Measurements from ENCODE around the gene NAT8L.

The NAT8L gene

DNA sequence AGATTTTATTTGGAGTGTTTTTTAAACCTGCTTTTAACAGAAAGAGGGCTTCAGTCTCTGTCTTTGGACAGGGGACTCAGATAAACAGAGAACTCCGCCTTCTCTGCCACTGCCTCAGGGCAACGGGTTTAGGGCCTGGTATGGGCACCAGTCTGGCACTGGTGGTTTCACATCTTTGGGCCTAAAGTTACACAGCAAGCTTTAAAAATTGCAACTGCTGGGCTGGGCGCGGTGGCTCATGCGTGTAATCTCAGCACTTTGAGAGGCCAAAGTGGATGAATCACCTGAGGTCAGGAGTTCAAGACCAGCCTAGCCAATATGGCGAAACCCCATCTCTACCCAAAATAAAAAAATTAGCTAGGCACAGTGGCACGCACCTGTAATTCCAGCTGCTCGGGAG is 10.3 kb upstream of the NAT8L start:
- WGBS, result 77% methylated on average over 8 of the region's 8 CpGs
- H3K9me3 ChIP-seq (ENCODE audit: control insufficient read depth, low read length), result peaks cover 6% of the 10 kb centered on the region

DNA sequence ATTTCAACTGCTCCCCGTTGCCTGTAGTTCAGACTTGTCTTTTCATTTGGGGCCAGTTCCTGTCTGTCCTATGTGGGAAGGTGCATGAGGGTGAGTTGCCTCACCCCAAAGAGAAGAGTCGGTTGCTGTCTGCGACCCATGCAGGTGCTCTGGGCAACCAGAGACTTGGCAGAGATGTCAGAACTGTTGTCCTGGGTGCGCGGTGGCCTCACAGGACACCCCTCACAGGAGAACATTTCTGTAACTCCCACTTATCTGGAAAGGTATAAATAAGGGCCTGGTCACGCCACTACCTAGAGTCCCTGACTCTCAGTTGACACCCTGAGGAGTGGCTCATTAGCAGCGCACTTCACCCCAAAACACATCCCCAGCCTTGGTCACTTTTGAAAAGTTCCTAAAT is 9.7 kb upstream of the NAT8L start:
- Histone ChIP-seq H2BK15ac (ENCODE audit: low read depth, poor library complexity, severe bottlenecking) (no peak overlapping the region), H2AK5ac (ENCODE audit: low read length, severe bottlenecking) (no peak overlapping the region), H4K8ac (ENCODE audit: low read length) (no peak overlapping the region), H3K9me3 (ENCODE audit: control insufficient read depth, low read length) (peaks cover 6% of the 10 kb centered on the region), H3K27me3 (ENCODE audit: control insufficient read depth in 1 of 2, insufficient read depth in 1 of 2, low read length in 2 of 2) (peaks cover 18 to 62% of the 10 kb centered on the region in 2 experiments), H3K18ac (ENCODE audit: low read depth in 1 of 2, low read length in 2 of 2) (no peak overlapping the region), H3K27ac (ENCODE audit: low read length, poor library complexity, severe bottlenecking) (no peak overlapping the region), H3K23ac (ENCODE audit: low read length in 2 of 2) (no peak overlapping the region), H3K4me1 (ENCODE audit: control insufficient read depth, insufficient read depth, low read depth, low read length) (peaks cover 6% of the 10 kb centered on the region), H2BK5ac (ENCODE audit: low read depth, low read length, poor library complexity, severe bottlenecking) (no peak overlapping the region), H3K9ac (ENCODE audit: low read length) (no peak overlapping the region), H3K4me2 (ENCODE audit: low read length, poor library complexity, severe bottlenecking) (no peak overlapping the region), H2AFZ (ENCODE audit: low read depth, low read length) (no peak overlapping the region), H4K91ac (ENCODE audit: low read length) (no peak overlapping the region), H3K14ac (ENCODE audit: low read length in 2 of 2) (no peak overlapping the region), H3K4me3 (ENCODE audit: insufficient read depth in 1 of 2, low read depth in 1 of 2, low read length in 2 of 2) (no peak overlapping the region), H2BK120ac (ENCODE audit: low read depth, low read length) (no peak overlapping the region), H2BK12ac (ENCODE audit: low read length in 2 of 2) (no peak overlapping the region), H3K36me3 (ENCODE audit: control insufficient read depth in 1 of 2, insufficient read depth in 2 of 2, low read depth in 1 of 2, low read length in 2 of 2) (peaks cover 0 to 4% of the 10 kb centered on the region in 2 experiments), H3K4ac (ENCODE audit: low read depth in 1 of 2, low read length in 2 of 2) (no peak overlapping the region), H3K79me1 (replicated peaks; ENCODE audit: low read length, poor library complexity, severe bottlenecking) (no peaks in the 10 kb centered on the region)
- 87% methylated on average over 7 of the region's 7 CpGs for WGBS
- no peak for DNase-seq

More for the DNA sequence above, 10.3 kb upstream of the NAT8L start:
- Histone ChIP-seq H3K79me1 (replicated peaks; ENCODE audit: low read length, poor library complexity, severe bottlenecking) (no peaks in the 10 kb centered on the region), H2AK5ac (ENCODE audit: low read length, severe bottlenecking) (no peak overlapping the region), H3K4me3 (ENCODE audit: insufficient read depth in 1 of 2, low read depth in 1 of 2, low read length in 2 of 2) (no peak overlapping the region), H3K23ac (ENCODE audit: low read length in 2 of 2) (no peak overlapping the region), H3K14ac (ENCODE audit: low read length in 2 of 2) (no peak overlapping the region), H3K36me3 (ENCODE audit: control insufficient read depth in 1 of 2, insufficient read depth in 2 of 2, low read depth in 1 of 2, low read length in 2 of 2) (peaks cover 0 to 10% of the 10 kb centered on the region in 2 experiments), H2BK120ac (ENCODE audit: low read depth, low read length) (no peak overlapping the region), H2AFZ (ENCODE audit: low read depth, low read length) (no peak overlapping the region), H3K4me2 (ENCODE audit: low read length, poor library complexity, severe bottlenecking) (no peak overlapping the region), H4K91ac (ENCODE audit: low read length) (no peak overlapping the region), H4K8ac (ENCODE audit: low read length) (no peak overlapping the region), H3K27me3 (ENCODE audit: control insufficient read depth in 1 of 2, insufficient read depth in 1 of 2, low read length in 2 of 2) (peaks cover 18 to 56% of the 10 kb centered on the region in 2 experiments), H3K4me1 (ENCODE audit: control insufficient read depth, insufficient read depth, low read depth, low read length) (peaks cover 8% of the 10 kb centered on the region), H3K18ac (ENCODE audit: low read depth in 1 of 2, low read length in 2 of 2) (no peak overlapping the region), H3K4ac (ENCODE audit: low read depth in 1 of 2, low read length in 2 of 2) (no peak overlapping the region), H2BK15ac (ENCODE audit: low read depth, poor library complexity, severe bottlenecking) (no peak overlapping the region), H3K27ac (ENCODE audit: low read length, poor library complexity, severe bottlenecking) (no peak overlapping the region), H2BK12ac (ENCODE audit: low read length in 2 of 2) (no peak overlapping the region), H3K9ac (ENCODE audit: low read length) (no peak overlapping the region), H2BK5ac (ENCODE audit: low read depth, low read length, poor library complexity, severe bottlenecking) (no peak overlapping the region)
- no peak for DNase-seq

DNA sequence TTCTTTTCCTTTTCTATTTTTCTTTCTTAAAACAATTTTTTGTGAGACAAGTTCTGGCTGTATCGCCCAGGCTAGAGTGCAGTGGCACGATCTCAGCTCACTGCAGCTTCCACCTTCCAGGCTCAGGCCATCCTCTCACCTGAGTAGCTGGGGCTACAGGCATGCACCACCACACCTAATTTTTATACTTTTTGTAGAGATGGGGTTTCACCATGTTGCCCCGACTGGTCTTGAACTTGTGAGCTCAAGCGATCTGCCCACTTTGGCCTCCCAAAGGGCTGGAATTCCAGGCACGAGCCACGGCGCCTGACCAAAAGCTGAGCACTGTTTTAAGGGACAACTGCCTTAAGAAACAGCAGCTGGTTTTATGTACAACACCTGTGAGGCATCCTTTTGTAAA is 9.3 kb upstream of the NAT8L start:
- no peak overlapping the region for H3K27ac ChIP-seq (ENCODE audit: low read length, poor library complexity, severe bottlenecking)
- H3K14ac ChIP-seq (ENCODE audit: low read length in 2 of 2), result no peak overlapping the region
- H3K18ac ChIP-seq (ENCODE audit: low read depth in 1 of 2, low read length in 2 of 2), result no peak overlapping the region
- peaks cover 6% of the 10 kb centered on the region for H3K4me1 ChIP-seq (ENCODE audit: control insufficient read depth, insufficient read depth, low read depth, low read length)
- peaks cover 0 to under 1% of the 10 kb centered on the region in 2 experiments for H3K36me3 ChIP-seq (ENCODE audit: control insufficient read depth in 1 of 2, insufficient read depth in 2 of 2, low read depth in 1 of 2, low read length in 2 of 2)
- no peak overlapping the region for H2BK120ac ChIP-seq (ENCODE audit: low read depth, low read length)
- no peak overlapping the region for H2BK5ac ChIP-seq (ENCODE audit: low read depth, low read length, poor library complexity, severe bottlenecking)
- no peak for DNase-seq
- WGBS, result 89% methylated on average over 6 of the region's 7 CpGs
- no peak overlapping the region for H3K4ac ChIP-seq (ENCODE audit: low read depth in 1 of 2, low read length in 2 of 2)
- no peak overlapping the region for H3K4me3 ChIP-seq (ENCODE audit: insufficient read depth in 1 of 2, low read depth in 1 of 2, low read length in 2 of 2)
- no peak overlapping the region for H3K4me2 ChIP-seq (ENCODE audit: low read length, poor library complexity, severe bottlenecking)
- no peak overlapping the region for H2BK12ac ChIP-seq (ENCODE audit: low read length in 2 of 2)
- no peak overlapping the region for H3K9ac ChIP-seq (ENCODE audit: low read length)
- no peak overlapping the region for H4K8ac ChIP-seq (ENCODE audit: low read length)
- peaks cover 2% of the 10 kb centered on the region for H3K9me3 ChIP-seq (ENCODE audit: control insufficient read depth, low read length)
- no peak overlapping the region for H2BK15ac ChIP-seq (ENCODE audit: low read depth, poor library complexity, severe bottlenecking)
- no peak overlapping the region for H4K91ac ChIP-seq (ENCODE audit: low read length)
- no peak overlapping the region for H3K23ac ChIP-seq (ENCODE audit: low read length in 2 of 2)
- no peak overlapping the region for H2AK5ac ChIP-seq (ENCODE audit: low read length, severe bottlenecking)
- H3K27me3 ChIP-seq (ENCODE audit: control insufficient read depth in 1 of 2, insufficient read depth in 1 of 2, low read length in 2 of 2), result peaks cover 18 to 62% of the 10 kb centered on the region in 2 experiments
- no peak overlapping the region for H2AFZ ChIP-seq (ENCODE audit: low read depth, low read length)
- no peaks in the 10 kb centered on the region for H3K79me1 ChIP-seq (replicated peaks; ENCODE audit: low read length, poor library complexity, severe bottlenecking)

DNA sequence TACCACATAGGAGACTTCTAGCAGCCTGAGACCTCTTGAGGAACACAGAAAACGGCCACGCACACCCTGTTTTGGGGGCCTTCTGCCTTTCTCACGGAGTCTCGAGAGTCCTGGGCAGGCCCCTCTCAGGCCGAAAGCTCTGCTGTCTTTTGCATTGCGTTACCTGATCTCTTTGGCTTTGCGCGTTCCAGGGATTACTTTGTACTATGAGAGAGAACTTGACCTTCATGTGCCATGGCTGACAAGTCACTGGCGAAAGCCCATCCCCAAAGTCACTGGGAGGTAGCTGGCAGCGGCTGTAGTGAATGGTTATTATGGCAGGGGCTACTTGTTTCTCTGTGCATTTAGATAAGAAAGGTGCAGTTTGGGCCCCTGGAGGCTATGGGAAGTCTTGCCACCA is 8.0 kb upstream of the NAT8L start:
- Histone ChIP-seq H3K79me1 (replicated peaks; ENCODE audit: low read length, poor library complexity, severe bottlenecking) (no peaks in the 10 kb centered on the region), H3K4me2 (ENCODE audit: low read length, poor library complexity, severe bottlenecking) (no peak overlapping the region), H3K4me3 (ENCODE audit: insufficient read depth in 1 of 2, low read depth in 1 of 2, low read length in 2 of 2) (no peak overlapping the region), H4K8ac (ENCODE audit: low read length) (no peak overlapping the region), H3K9me3 (ENCODE audit: control insufficient read depth, low read length) (no peaks in the 10 kb centered on the region), H3K4ac (ENCODE audit: low read depth in 1 of 2, low read length in 2 of 2) (no peak overlapping the region), H3K23ac (ENCODE audit: low read length in 2 of 2) (no peak overlapping the region), H4K91ac (ENCODE audit: low read length) (no peak overlapping the region), H2AK5ac (ENCODE audit: low read length, severe bottlenecking) (no peak overlapping the region), H2BK12ac (ENCODE audit: low read length in 2 of 2) (no peak overlapping the region), H3K27ac (ENCODE audit: low read length, poor library complexity, severe bottlenecking) (no peak overlapping the region), H3K14ac (ENCODE audit: low read length in 2 of 2) (no peak overlapping the region), H2AFZ (ENCODE audit: low read depth, low read length) (no peak overlapping the region), H3K9ac (ENCODE audit: low read length) (no peak overlapping the region), H2BK120ac (ENCODE audit: low read depth, low read length) (no peak overlapping the region), H3K18ac (ENCODE audit: low read depth in 1 of 2, low read length in 2 of 2) (no peak overlapping the region), H3K4me1 (ENCODE audit: control insufficient read depth, insufficient read depth, low read depth, low read length) (peaks cover 3% of the 10 kb centered on the region), H3K36me3 (ENCODE audit: control insufficient read depth in 1 of 2, insufficient read depth in 2 of 2, low read depth in 1 of 2, low read length in 2 of 2) (no peaks in the 10 kb centered on the region), H2BK15ac (ENCODE audit: low read depth, poor library complexity, severe bottlenecking) (no peak overlapping the region), H3K27me3 (ENCODE audit: control insufficient read depth in 1 of 2, insufficient read depth in 1 of 2, low read length in 2 of 2) (peaks cover 20 to 63% of the 10 kb centered on the region in 2 experiments), H2BK5ac (ENCODE audit: low read depth, low read length, poor library complexity, severe bottlenecking) (no peak overlapping the region)
- no peak for DNase-seq
- 84% methylated on average over 10 of the region's 10 CpGs for WGBS
